Suprapubic skin (tissue), 4 donors: ENCODE results near the gene ZDHHC12.
"Not testable (repeated sequence)": the region's sequence is repeated elsewhere in the genome, so short reads cannot be mapped to it uniquely, and the experiment has no call there.

Experiments used
- CTCF ChIP-seq, 2 donors: fragments of 200-600 bp in 1 of 2; fragments of 450-650 bp in 1 of 2; sonication (generic) in 1 of 2; IDR thresholded peaks; one replicate each; pipeline ENCODE4 v1.5.1; 2016 to 2019; ENCODE audit warnings: antibody characterized with exemption in 2 of 2, mild to moderate bottlenecking in 1 of 2, moderate library complexity in 1 of 2
- EP300 ChIP-seq: sonication (generic); formaldehyde crosslinking; IDR thresholded peaks from one replicate; pipeline ENCODE4 v1.6.1; 2017; ENCODE audit warnings: antibody characterized with exemption
- POLR2A ChIP-seq, 2 donors: fragments of 450-650 bp; IDR thresholded peaks; one replicate each; pipeline ENCODE4 v1.6.1; 2017; ENCODE audit warnings: antibody characterized with exemption in 2 of 2, mild to moderate bottlenecking in 2 of 2, moderate library complexity in 2 of 2
- POLR2AphosphoS5 ChIP-seq, 3 donors: sonication (generic); formaldehyde crosslinking; IDR thresholded peaks; one replicate each; pipeline ENCODE4 v1.6.1; 2017; ENCODE audit warnings: antibody characterized with exemption in 3 of 3

GRCh38 chr9:128699096-128699795, 24.7 kb downstream of the ZDHHC12 start:
- not testable (repeated sequence) for TF ChIP-seq POLR2A (IDR thresholded peaks at IDR 0.05); CTCF (IDR thresholded peaks at IDR 0.05); POLR2AphosphoS5 (IDR thresholded peaks at IDR 0.05); EP300
